Calu3 (cell line): ENCODE data around the gene GPNMB. TPM values are rescaled to one million over a fixed set of nuclear protein-coding genes. Genes with fewer than 3 reads are reported as not detected.
A peak's percentile ranks its signal among the peaks of the same experiment; 100 is the strongest.

Experiments used
- BruUV-seq: library from RNA; stranded (reverse); fragments of 400-500 nt; replicated peaks from 2 replicates; lab custom pipeline; 2021; lab: Mats Ljungman, UMichigan
- CTCF ChIA-PET: fragments of 300-600 bp; sonication (Branson Sonifier 250); formaldehyde crosslinking; loops from one replicate; lab custom pipeline; 2022; ENCODE audit warnings: antibody characterized with exemption; lab: Charles Lee
- DNase-seq: peaks from one replicate; pipeline ENCODE4 v3.0.0; 2022
- H3K27ac Mint-ChIP-seq: one replicate; pipeline ENCODE4 v1.8.0; 2022; ENCODE audit warnings: mixed read lengths; ENCODE audit not compliant: unreplicated experiment
- H3K27me3 Mint-ChIP-seq: one replicate; pipeline ENCODE4 v1.8.0; 2022; ENCODE audit warnings: mixed read lengths; ENCODE audit not compliant: unreplicated experiment
- H3K36me3 Mint-ChIP-seq: one replicate; pipeline ENCODE4 v1.8.0; 2022; ENCODE audit warnings: mild to moderate bottlenecking, moderate library complexity, mixed read lengths; ENCODE audit not compliant: insufficient read depth, unreplicated experiment
- H3K4me1 Mint-ChIP-seq: one replicate; pipeline ENCODE4 v1.8.0; 2022; ENCODE audit warnings: mild to moderate bottlenecking, low read depth, mixed read lengths; ENCODE audit not compliant: unreplicated experiment
- H3K4me3 Mint-ChIP-seq: one replicate; pipeline ENCODE4 v1.8.0; 2022; ENCODE audit warnings: mild to moderate bottlenecking, low read depth, moderate library complexity, mixed read lengths; ENCODE audit not compliant: unreplicated experiment
- H3K9me3 Mint-ChIP-seq: one replicate; pipeline ENCODE4 v1.8.0; 2022; ENCODE audit warnings: low read depth, mixed read lengths; ENCODE audit not compliant: unreplicated experiment
- CTCF ChIP-seq: fragments of 200-600 bp; IDR thresholded peaks from one replicate; pipeline ENCODE4 v1.8.0; 2022; ENCODE audit warnings: antibody characterized with exemption; ENCODE audit not compliant: unreplicated experiment
- intact Hi-C: fragments of 100-400 bp; cut with micrococcal nuclease; formaldehyde crosslinking; loops from one replicate; pipeline ENCODE4 v1.10.0; 2022; ENCODE audit not compliant: unreplicated experiment
- total RNA-seq: library from RNA; stranded (reverse); gene quantifications from 2 replicates; pipeline ENCODE4 v1.2.3, GENCODE V29; 2022

The GPNMB gene
- total RNA-seq, 1 experiment from 2014 or later, result 5.8 TPM

GRCh38 chr7:23234569-23235296, 11.8 kb upstream of the GPNMB start:
- Mint-ChIP-seq H3K4me1 (no peaks in the 10 kb centered on the region), H3K36me3 (no peaks in the 10 kb centered on the region), H3K4me3 (no peak overlapping the region), H3K27me3 (no peaks in the 10 kb centered on the region), H3K27ac (no peak overlapping the region), H3K9me3 (no peaks in the 10 kb centered on the region)
- CTCF ChIA-PET, result interaction anchor here (0.6 kb wide), 1 partner anchor 9 kb away, joined by 3 read pairs; no protein-coding TSS in a partner anchor
- no TSS peak for BruUV-seq
- intact Hi-C loops, result no loop called here
- TF ChIP-seq CTCF, result no peak
- no peak for DNase-seq

- Mint-ChIP-seq H3K4me1 (no peaks in the 10 kb centered on the region), H3K9me3 (no peaks in the 10 kb centered on the region), H3K4me3 (no peak overlapping the region), H3K27ac (no peak overlapping the region), H3K36me3 (no peaks in the 10 kb centered on the region), H3K27me3 (no peaks in the 10 kb centered on the region)
- BruUV-seq, result no TSS peak
- intact Hi-C loops, result no loop called here
- TF ChIP-seq CTCF, result no peak
- DNase-seq, result peak; percentile 26
- CTCF ChIA-PET, result interaction anchor here (0.6 kb wide), 1 partner anchor 10 kb away, joined by 3 read pairs; no protein-coding TSS in a partner anchor
Observed at GRCh38 chr7:23235813-23236221, 10.8 kb upstream of the GPNMB start.

DNA sequence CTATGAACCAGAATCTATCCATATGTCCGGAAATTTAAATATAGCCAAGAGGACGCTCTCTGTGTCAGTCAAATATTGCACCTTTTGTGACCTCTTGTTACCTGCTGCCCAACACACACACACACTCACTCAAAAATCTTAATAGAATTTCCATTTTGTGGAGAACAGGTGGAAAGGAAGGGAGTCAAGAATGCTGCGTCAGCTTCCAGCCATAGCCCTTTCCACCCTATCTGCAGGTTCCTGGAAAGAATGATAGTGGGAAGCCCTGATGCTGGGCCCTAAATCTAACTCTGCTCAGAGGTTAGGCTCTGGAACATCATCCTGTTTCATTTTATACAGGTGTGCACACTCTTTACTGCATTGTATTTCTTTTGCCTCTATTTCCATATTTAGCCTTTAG, 9.6 kb upstream of the GPNMB start:
- no peak overlapping the region for H3K27ac Mint-ChIP-seq
- no TSS peak for BruUV-seq

GRCh38 chr7:23238983-23239652, 7.5 kb upstream of the GPNMB start:
- no peaks in the 10 kb centered on the region for H3K4me1 Mint-ChIP-seq
- H3K27me3 Mint-ChIP-seq, result no peaks in the 10 kb centered on the region
- TF ChIP-seq CTCF, result no peak
- no peak for DNase-seq
- CTCF ChIA-PET, result interaction anchor here (0.7 kb wide), 1 partner anchor 1886 kb away, joined by 3 read pairs; the partner anchor contains the start of gene CYCS
- intact Hi-C loops, result no loop called here
- H3K4me3 Mint-ChIP-seq, result no peak overlapping the region
- BruUV-seq, result no TSS peak
- H3K36me3 Mint-ChIP-seq, result no peaks in the 10 kb centered on the region
- no peaks in the 10 kb centered on the region for H3K9me3 Mint-ChIP-seq
- H3K27ac Mint-ChIP-seq, result no peak overlapping the region

More for the DNA sequence above, 9.6 kb upstream of the GPNMB start:
- Mint-ChIP-seq H3K27me3 (no peaks in the 10 kb centered on the region), H3K36me3 (no peaks in the 10 kb centered on the region), H3K4me3 (no peak overlapping the region), H3K9me3 (no peaks in the 10 kb centered on the region), H3K4me1 (no peaks in the 10 kb centered on the region)
- intact Hi-C loops, result no loop called here
- no peak for DNase-seq
- TF ChIP-seq CTCF, result no peak
- CTCF ChIA-PET, result no interaction called here
